SHP77 (cell line): ENCODE results near the gene KCNG2.

ENCODE experiments used
- DNase-seq, 2 experiments: peaks; one replicate each; lab custom pipeline; 2025; lab: John Stamatoyannopoulos, UW

Gene KCNG2

DNA sequence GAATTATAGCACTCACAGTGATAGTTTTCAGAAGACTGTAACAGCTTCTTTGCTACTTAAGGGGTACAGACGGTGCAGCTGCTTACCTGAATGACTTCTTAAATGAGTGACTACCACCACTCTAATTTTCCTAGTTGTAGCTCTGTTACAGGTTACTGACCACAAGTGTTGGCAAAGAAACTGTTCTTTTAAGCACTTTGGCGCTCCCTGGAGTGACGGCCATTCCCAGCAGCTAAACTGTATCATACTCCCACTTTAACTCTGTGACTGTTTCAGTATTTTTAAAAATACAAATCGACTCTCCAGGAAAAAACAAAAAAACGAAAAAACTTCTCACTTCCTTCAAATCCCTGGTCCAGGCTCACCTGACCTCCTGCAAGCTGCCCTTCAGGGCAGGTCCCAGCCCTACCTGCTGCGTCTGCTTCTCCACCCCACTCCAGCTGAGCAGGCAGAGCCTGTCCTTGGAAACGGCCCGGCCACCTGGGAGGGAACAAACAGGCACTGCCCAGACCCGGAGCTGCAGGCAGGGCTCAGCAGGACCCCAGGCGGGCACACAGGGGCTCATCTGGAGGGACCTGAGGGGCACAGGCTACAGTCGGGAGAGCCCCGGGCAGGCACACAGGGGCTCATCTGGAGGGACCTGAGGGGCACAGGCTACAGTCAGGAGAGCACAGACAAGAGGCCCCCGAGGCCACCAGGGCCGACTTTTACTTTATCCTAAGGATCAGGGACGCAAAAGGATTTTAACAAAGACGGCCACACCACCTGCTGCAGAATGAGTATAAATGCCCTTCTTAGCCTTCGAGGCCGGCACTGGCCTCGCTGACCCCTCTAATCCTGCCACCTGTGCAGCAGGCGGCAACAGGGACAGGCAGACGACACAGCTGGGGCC, 129.2 kb downstream of the KCNG2 start:
- no peak for DNase-seq

GRCh38 chr18:79927607-79928562, 130.1 kb downstream of the KCNG2 start:
- DNase-seq = no peak

DNA sequence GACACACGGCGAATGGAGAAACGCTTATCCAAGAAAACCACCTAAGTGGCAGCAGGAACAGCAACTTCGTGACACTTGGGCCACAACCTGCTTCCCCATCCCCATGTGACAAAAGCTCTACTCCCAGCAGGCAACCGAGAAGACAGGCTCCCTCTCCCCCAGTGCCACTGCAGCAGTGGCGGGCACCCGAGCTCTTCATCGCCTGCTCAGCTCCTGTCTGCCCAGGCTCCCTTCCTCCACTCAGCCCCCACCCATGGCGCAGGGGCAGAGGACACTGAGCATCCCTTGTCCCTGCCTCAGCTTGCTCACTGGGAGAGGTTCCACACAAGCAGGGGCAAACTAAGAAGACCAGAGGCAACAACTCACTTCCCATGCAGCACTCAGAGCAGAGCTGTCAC, 130.8 kb downstream of the KCNG2 start:
- no peak for DNase-seq

GRCh38 chr18:79930020-79930642, 132.4 kb downstream of the KCNG2 start:
- no peak for DNase-seq

- DNase-seq = no peak
Measured at GRCh38 chr18:79931475-79931874, 133.7 kb downstream of the KCNG2 start.

GRCh38 chr18:79932907-79933306, 135.2 kb downstream of the KCNG2 start:
- DNase-seq = no peak

DNA sequence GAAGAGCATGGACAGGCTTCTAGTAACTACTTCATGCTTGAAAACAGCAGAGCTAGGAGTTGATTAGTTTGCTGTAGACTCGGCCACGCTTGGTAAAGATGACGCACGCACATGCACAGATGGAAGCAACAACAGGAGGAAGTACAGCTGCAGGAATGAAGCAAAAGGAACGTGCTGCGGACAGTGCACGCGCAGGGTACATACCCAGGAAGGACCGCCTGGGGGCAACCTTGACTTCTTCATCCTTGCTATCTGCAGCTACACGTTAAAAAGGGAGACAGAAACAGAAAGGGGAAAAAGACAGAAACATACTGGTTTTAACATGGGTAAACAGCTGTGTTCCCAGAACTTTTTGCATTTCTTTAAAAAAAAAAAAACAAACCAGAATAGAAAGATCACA, 136.0 kb downstream of the KCNG2 start:
- DNase-seq = no peak

- no peak for DNase-seq
Measured at GRCh38 chr18:79934311-79935097, 136.8 kb downstream of the KCNG2 start.

- DNase-seq = no peak
Measured at GRCh38 chr18:79935098-79935480, 137.4 kb downstream of the KCNG2 start.

- DNase-seq = no peak
Measured at GRCh38 chr18:79935499-79935898, 137.8 kb downstream of the KCNG2 start.

- no peak for DNase-seq
Measured at GRCh38 chr18:79935925-79936324, 138.2 kb downstream of the KCNG2 start.

GRCh38 chr18:79936641-79937040, 138.9 kb downstream of the KCNG2 start:
- DNase-seq = no peak

DNA sequence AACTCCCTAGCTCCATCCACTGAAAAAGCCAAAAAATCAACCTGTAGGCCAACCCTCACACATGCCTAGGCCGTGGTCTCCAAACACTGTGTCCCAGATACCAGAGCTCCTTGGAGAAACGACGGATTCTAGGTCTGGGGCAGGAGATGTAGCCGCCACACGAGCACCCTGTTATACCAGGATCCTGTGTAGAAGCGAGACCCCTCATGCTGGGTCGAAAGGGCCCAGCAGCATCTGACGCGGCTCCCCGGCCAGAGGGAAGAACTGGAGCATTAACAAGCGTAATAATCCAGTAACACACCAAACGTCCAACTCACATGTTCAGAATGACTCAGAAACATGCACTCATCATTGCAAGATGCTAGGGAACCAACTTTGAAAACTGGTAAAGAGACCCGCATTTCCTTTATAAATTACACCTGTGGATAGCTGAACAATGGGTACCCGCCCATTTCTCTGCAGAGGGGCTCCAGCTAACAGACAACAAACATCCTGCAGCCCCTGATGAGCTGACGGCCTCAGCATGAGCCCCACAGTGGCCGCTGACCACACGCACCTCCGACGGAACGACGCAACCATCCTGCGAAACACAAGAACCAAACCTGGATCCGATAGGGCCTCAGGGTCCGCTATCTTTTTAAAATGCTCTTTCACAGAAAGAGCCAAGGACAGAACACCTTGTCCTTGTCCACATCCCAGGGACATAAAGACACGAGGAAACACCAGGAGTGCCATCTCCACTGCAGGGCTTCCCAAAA, 139.5 kb downstream of the KCNG2 start:
- DNase-seq = no peak

- DNase-seq = no peak
Measured at GRCh38 chr18:79938196-79938595, 140.5 kb downstream of the KCNG2 start.

DNA sequence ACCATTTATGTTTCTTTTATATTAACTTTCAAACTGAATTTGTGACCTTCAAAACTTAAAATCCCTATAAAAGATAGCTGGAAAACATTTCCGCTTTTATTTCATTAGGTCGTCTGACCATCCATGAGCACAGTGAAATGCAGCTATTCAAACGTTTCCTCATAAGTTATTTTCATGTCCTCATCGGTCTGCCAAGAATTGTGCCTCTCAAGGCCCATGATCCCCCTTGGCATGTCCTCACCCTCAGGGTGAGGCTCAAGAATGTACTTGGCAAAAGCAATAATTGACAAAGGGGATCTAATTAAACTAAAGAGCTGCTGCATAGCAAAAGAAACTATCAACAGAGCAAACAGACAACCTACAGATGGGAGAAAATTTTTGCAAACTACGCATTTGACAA, 141.4 kb downstream of the KCNG2 start:
- DNase-seq = no peak

- no peak for DNase-seq
Measured at GRCh38 chr18:79940126-79940813, 142.5 kb downstream of the KCNG2 start.

GRCh38 chr18:79940814-79941472, 143.2 kb downstream of the KCNG2 start:
- DNase-seq = no peak

DNA sequence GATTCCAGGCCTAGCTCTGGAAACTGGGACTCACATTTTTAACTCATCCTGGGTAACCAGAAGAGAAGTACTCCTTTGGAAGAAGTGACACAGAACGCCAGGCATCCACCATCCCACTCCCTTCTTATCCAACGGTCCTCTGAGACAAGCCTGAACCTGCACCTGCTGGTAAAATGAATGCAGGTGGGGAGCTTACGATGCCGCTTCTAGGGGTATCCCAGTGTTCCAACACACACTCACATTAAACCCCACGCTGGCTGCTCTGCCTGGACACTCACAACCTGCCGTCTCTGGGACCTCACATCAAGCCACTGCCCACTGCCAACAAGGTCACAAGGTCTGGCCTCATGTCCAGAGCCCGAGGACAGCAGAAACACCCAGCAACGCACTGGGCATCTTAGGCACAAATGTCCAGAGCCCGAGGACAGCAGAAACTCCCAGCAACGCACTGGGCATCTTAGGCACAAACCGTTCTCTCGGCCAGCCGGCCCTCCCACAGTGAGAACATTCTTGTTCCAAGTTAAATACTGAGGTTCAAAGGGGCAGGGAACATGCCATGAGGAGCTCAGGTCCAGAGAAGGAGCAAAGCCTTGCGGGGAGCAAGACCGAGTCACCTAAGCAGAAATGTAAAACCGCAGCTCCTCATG, 143.9 kb downstream of the KCNG2 start:
- no peak for DNase-seq

GRCh38 chr18:79942211-79942610, 144.5 kb downstream of the KCNG2 start:
- no peak for DNase-seq
